SK-N-MC (cell line): ENCODE measurements around the gene FARS2.

Experiments
- DNase-seq: peaks from one replicate; pipeline ENCODE4 v3.0.0-alpha.2; 2011; ENCODE audit warnings: low read depth, low spot score
- H3K27ac ChIP-seq: fragments of 200-600 bp; sonication (generic); 2 replicates; pipeline ENCODE4 v1.5.1; 2016; ENCODE audit warnings: mixed run types
- H3K36me3 ChIP-seq: fragments of 200-600 bp; sonication (generic); 2 replicates; pipeline ENCODE4 v1.6.1; 2017; ENCODE audit warnings: antibody characterized with exemption, low read length, mixed read lengths; ENCODE audit not compliant: insufficient read depth
- H3K4me3 ChIP-seq: fragments of 200-600 bp; sonication (generic); 2 replicates; pipeline ENCODE4 v1.5.1; 2016
- H3K9ac ChIP-seq: fragments of 200-600 bp; sonication (generic); 2 replicates; pipeline ENCODE4 v1.8.0; 2017; ENCODE audit warnings: mixed run types, mixed read lengths; ENCODE audit not compliant: insufficient read length
- H3K9me3 ChIP-seq: fragments of 200-600 bp; sonication (generic); 2 replicates; pipeline ENCODE4 v1.6.1; 2017; ENCODE audit warnings: low read depth, mild to moderate bottlenecking, antibody characterized with exemption, low read length, moderate library complexity, mixed read lengths
- EZH2 ChIP-seq: fragments of 200-600 bp; sonication (generic); IDR thresholded peaks from one replicate; pipeline ENCODE4 v1.6.1; 2017; ENCODE audit warnings: antibody characterized with exemption
- FOXP2 ChIP-seq: optimal IDR thresholded peaks from 2 replicates; pipeline ENCODE3; 2011; ENCODE audit warnings: mild to moderate bottlenecking, moderate library complexity; ENCODE audit not compliant: insufficient read depth; ENCODE audit errors: extremely low read length, control extremely low read depth
- POLR2AphosphoS5 ChIP-seq: IDR thresholded peaks from 2 replicates; pipeline ENCODE4 v1.6.1; 2012; ENCODE audit warnings: mild to moderate bottlenecking, low read depth, low read length, borderline replicate concordance

The FARS2 gene

DNA sequence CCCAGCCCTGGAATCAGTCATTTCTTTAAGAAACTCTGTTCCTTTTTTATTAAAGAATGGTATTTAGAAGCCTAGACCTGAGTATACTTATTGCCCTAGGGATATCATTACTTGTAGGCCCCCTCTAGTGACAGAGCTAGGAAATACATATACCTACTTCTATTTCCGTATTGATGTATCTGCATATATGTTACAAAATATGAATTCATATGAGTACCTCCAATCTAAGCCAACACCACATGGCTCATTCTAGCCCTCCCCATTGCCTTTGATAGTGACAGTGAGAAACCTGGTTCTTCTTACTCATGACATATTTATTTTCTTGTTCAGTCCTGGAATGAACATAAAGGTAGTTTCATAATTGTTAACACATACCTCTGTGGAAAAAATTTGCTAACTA, 137.2 kb downstream of the FARS2 start:
- Histone ChIP-seq H3K4me3 (no peak overlapping the region), H3K9ac (no peak overlapping the region), H3K36me3 (no peaks in the 10 kb centered on the region), H3K9me3 (no peaks in the 10 kb centered on the region), H3K27ac (no peak overlapping the region)
- DNase-seq: peak; percentile 61
- TF ChIP-seq FOXP2 (no peak), POLR2AphosphoS5 (no peak), EZH2 (no peak)

DNA sequence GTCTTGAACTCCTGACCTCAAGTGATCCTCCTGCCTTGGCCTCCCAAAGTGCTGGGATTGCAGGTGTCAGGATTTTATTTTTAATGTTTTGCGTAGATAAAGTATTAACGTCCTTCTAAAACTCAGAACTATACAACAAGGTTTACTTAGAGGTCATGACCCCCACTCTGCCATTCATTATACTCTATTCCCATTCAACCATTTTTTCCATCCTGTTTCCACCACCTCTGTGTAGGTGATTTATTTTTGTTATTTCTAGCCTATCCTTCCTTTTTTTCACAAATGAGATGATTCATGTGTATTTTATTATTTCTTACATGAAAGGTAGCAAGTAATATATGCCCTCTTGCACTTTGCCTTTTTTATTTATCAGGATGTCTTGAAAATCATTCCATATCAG, 138.1 kb downstream of the FARS2 start:
- H3K4me3 ChIP-seq: no peak overlapping the region
- no peaks in the 10 kb centered on the region for H3K9me3 ChIP-seq
- no peak for DNase-seq
- no peaks in the 10 kb centered on the region for H3K36me3 ChIP-seq
- no peak for TF ChIP-seq FOXP2
- TF ChIP-seq EZH2: no peak
- TF ChIP-seq POLR2AphosphoS5: no peak
- H3K27ac ChIP-seq: no peak overlapping the region
- H3K9ac ChIP-seq: no peak overlapping the region

DNA sequence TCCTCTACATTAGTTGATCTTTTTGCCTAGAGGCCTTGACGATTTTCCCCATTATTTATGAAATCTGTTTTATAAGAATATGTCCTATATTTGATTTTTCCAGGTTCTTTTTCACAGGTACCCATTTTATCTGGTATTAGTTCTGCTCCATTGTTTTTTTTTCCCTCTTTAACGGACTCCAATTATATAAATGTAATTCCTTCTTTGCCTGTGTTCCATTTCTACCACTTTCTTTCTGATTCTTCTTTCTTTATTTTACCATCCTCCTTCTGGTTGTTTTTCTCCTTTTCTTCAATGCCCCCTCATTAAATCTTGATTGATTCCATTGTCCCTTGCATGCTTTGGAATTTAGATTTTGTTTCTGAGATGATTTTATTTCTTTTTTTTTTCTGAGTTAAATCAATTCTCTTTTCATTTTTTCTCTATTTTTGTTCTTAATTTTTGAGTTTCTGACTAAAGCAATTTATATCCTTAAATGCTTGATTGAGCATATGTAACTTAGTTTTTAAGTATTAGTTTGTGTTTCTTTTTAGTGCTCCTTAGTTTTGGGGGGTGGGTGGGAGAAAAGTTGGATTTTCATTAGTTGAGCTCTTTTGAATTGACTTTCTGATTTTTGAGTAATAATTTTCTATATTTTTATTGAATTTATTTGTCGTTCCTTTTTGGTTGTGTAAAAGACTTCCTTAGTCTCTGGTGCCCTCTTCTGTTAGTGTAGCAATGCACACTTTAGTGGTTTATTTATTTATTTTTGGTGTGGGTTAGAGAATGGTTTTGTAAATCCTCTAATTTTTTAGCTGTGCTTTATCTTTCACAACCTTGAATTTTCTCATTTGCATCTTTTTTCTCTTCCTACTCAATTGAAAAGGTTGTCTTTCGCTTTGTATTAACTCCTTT, 140.8 kb downstream of the FARS2 start:
- no peaks in the 10 kb centered on the region for H3K9me3 ChIP-seq
- H3K27ac ChIP-seq: no peak overlapping the region
- no peak for DNase-seq
- no peaks in the 10 kb centered on the region for H3K36me3 ChIP-seq
- no peak overlapping the region for H3K4me3 ChIP-seq
- H3K9ac ChIP-seq: no peak overlapping the region
- TF ChIP-seq POLR2AphosphoS5 (no peak), EZH2 (no peak), FOXP2 (no peak)

DNA sequence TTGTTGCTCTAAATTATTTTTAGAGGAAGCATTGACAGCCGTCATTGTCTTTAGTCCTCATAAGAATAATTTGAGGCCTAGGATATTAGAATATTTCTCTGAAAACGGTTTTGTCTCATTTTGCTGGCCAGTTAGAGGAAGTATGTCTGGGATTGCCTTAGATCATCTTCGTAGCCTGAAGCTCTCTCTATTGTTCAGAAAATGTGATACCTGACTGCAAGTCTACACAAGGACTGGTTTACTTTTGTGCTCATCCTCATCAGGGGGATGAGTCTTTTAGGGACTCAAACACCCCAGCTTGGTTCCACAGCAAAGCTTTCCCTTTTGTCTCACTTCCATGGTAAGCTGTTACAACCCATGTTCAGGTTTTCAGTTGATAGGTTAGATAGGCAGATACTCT, 141.8 kb downstream of the FARS2 start:
- no peak overlapping the region for H3K9ac ChIP-seq
- TF ChIP-seq FOXP2: no peak
- no peak for TF ChIP-seq EZH2
- no peak for TF ChIP-seq POLR2AphosphoS5
- no peak for DNase-seq
- H3K4me3 ChIP-seq: no peak overlapping the region
- H3K36me3 ChIP-seq: no peaks in the 10 kb centered on the region
- no peak overlapping the region; the same call in 1 of the 2 replicates for H3K27ac ChIP-seq
- H3K9me3 ChIP-seq: no peaks in the 10 kb centered on the region

DNA sequence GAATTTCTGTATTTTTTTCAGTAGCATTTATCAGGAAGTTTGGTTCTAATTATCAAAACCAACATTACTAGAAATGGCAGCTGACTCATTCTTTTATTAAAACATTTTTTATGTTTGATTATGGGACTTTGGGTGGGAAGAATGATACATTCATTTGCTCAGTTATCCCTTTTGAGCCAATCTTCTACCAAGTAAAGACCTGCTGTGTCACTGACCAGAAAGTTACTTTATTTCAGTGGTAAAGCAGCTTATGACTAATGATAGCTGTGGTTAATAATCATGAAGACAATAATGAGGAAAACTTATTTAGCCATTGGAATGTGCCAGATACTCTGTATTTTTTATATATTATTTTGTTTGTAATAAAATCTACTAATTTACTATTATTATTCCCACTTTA, 142.3 kb downstream of the FARS2 start:
- TF ChIP-seq EZH2: no peak
- no peak for TF ChIP-seq FOXP2
- no peak for TF ChIP-seq POLR2AphosphoS5
- Histone ChIP-seq H3K9ac (no peak overlapping the region), H3K36me3 (no peaks in the 10 kb centered on the region), H3K4me3 (no peak overlapping the region), H3K9me3 (no peaks in the 10 kb centered on the region), H3K27ac (no peak overlapping the region; the same call in 1 of the 2 replicates)
- DNase-seq: no peak

DNA sequence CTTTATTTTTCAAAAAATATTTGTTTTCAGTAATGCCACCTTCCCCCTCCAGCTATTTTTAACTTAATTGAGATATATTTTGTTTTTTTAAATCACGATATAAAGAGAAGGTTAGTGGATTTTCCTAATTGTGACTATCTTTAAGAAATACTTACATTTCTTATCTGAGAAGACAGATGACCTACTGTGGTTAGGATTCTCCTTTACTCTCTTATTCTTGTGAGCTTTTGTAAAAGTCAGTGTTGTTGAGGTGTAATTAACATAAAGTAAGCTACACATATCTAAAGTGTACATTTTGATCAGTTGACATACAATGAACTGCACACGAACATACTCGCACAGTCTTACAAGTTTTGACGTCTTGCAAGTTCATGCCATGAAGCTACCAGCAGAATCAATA, 144.7 kb downstream of the FARS2 start:
- DNase-seq: no peak
- no peaks in the 10 kb centered on the region for H3K36me3 ChIP-seq

DNA sequence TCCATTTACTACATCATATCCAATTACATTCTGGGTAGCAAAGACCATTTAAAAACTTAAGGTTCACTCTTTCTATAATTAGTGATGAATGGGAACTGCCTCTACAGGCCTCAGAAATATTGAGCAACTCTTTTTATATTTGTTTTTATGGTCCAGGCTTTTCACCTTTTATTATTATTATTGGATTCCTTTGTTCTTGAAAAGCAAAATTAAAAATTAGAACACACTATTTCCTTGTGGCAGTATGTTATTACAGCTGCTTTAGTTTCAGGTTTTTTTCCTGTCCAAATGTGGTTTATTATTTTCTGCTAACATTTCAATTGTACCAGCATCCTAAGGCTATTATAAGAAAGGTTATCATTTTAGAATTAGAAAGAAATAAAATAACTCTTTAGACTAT, 150.1 kb downstream of the FARS2 start:
- Histone ChIP-seq H3K9me3 (no peaks in the 10 kb centered on the region), H3K36me3 (no peaks in the 10 kb centered on the region), H3K27ac (no peak overlapping the region), H3K9ac (no peak overlapping the region), H3K4me3 (no peak overlapping the region)
- no peak for TF ChIP-seq POLR2AphosphoS5
- TF ChIP-seq EZH2: no peak
- no peak for TF ChIP-seq FOXP2
- DNase-seq: no peak

More for the DNA sequence above, 144.7 kb downstream of the FARS2 start:
- TF ChIP-seq POLR2AphosphoS5 (no peak), EZH2 (no peak), FOXP2 (no peak)
- no peaks in the 10 kb centered on the region for H3K9me3 ChIP-seq
- H3K27ac ChIP-seq: no peak overlapping the region
- no peak overlapping the region for H3K9ac ChIP-seq
- no peak overlapping the region for H3K4me3 ChIP-seq

DNA sequence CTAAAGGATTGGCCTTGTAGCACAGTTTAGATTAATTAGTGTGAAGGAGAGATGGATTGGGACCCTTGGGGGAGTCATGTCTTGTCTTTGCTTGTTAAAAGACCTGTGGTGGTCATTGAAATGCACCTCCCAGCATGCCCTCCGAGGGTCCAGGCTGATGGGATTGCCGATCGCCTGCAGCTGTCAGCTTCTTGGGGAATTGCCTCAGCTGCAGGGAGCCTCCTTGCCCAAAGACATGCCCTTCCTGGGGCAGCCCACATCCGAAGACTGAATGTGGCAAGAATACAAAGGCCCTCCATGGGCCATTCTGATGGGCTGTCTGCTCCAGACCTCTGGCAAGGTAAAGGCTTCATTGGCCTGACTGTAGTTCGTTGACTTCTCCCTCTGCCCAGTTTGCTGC, 150.7 kb downstream of the FARS2 start:
- H3K9ac ChIP-seq: no peak overlapping the region
- no peak for DNase-seq
- H3K9me3 ChIP-seq: no peaks in the 10 kb centered on the region
- H3K27ac ChIP-seq: no peak overlapping the region
- no peaks in the 10 kb centered on the region for H3K36me3 ChIP-seq
- no peak overlapping the region for H3K4me3 ChIP-seq
- TF ChIP-seq FOXP2 (no peak), EZH2 (no peak), POLR2AphosphoS5 (no peak)
